GM12875 (cell line): ENCODE measurements around the gene DNMT3A.
"Not testable (repeated sequence)": the region's sequence is repeated elsewhere in the genome, so short reads cannot be mapped to it uniquely, and the experiment has no call there.

Experiments used
- H3K4me3 ChIP-seq: one replicate; pipeline ENCODE4 v1.5.1; 2011; ENCODE audit warnings: low read depth, low read length, control low read depth
- CTCF ChIP-seq: IDR thresholded peaks from 2 replicates; pipeline ENCODE4 v1.5.1; 2011; ENCODE audit warnings: low read depth, mild to moderate bottlenecking, control low read depth, inconsistent platforms, low read length, moderate library complexity, borderline replicate concordance; ENCODE audit not compliant: insufficient read depth

DNMT3A gene

GRCh38 chr2:25279091-25279651 lies 62.6 kb downstream of the DNMT3A start:
- no peak overlapping the region for H3K4me3 ChIP-seq
- no peak for TF ChIP-seq CTCF

- peak; percentile 97 for TF ChIP-seq CTCF
- H3K4me3 ChIP-seq = no peak overlapping the region
Measured at GRCh38 chr2:25276569-25277465, 64.9 kb downstream of the DNMT3A start.

- TF ChIP-seq CTCF = no peak
- no peak overlapping the region for H3K4me3 ChIP-seq
Measured at GRCh38 chr2:25275575-25275965, 66.2 kb downstream of the DNMT3A start.

GRCh38 chr2:25274868-25275574 lies 66.7 kb downstream of the DNMT3A start:
- TF ChIP-seq CTCF = no peak
- no peak overlapping the region for H3K4me3 ChIP-seq

- H3K4me3 ChIP-seq = no peak overlapping the region
- TF ChIP-seq CTCF = no peak
Measured at GRCh38 chr2:25273985-25274535, 67.7 kb downstream of the DNMT3A start.

- H3K4me3 ChIP-seq = not testable (repeated sequence)
Measured at GRCh38 chr2:25272705-25273104, 69.0 kb downstream of the DNMT3A start.

GRCh38 chr2:25270061-25270460 lies 71.7 kb downstream of the DNMT3A start:
- H3K4me3 ChIP-seq = no peak overlapping the region
- TF ChIP-seq CTCF = no peak
